H1 (cell line): ENCODE results near the gene CREBZF. TPM values are rescaled to one million over a fixed set of nuclear protein-coding genes. Genes with fewer than 3 reads are reported as not detected.

Source experiments
- CTCF ChIA-PET: fragments of 300-600 bp; sonication (Branson Sonifier 250); formaldehyde crosslinking; loops from one replicate; lab custom pipeline; 2021; ENCODE audit not compliant: partially characterized antibody; lab: Charles Lee
- POLR2A ChIA-PET: fragments of 300-600 bp; sonication (Branson Sonifier 250); formaldehyde crosslinking; loops from one replicate; lab custom pipeline; 2021; ENCODE audit warnings: inconsistent platforms; ENCODE audit not compliant: partially characterized antibody; lab: Charles Lee
- DNase-seq, 2 experiments: peaks; one replicate each; pipeline versions ENCODE4 v3.0.0 to v3.0.0-alpha.2; 2010 to 2022; ENCODE audit warnings: low spot score in 2 of 2, low read depth in 1 of 2, mixed read lengths in 1 of 2
- FAIRE-seq: peaks from 2 replicates; lab custom pipeline; 2011; peaks lifted over from hg19 to GRCh38; lab: Jason Lieb, UNC
- H2AFZ ChIP-seq: 2 replicates; pipeline ENCODE4 v1.8.1; 2012; ENCODE audit warnings: low read length, inconsistent platforms
- H2AK5ac ChIP-seq: 2 replicates; pipeline ENCODE4 v1.6.1; 2013; ENCODE audit warnings: low read depth, low read length
- H2BK120ac ChIP-seq: replicated peaks from 2 replicates; pipeline ENCODE3; 2013; ENCODE audit warnings: low read depth, low read length, inconsistent platforms
- H2BK12ac ChIP-seq: 2 replicates; pipeline ENCODE4 v1.6.1; 2013; ENCODE audit warnings: low read depth, low read length
- H2BK15ac ChIP-seq: 2 replicates; pipeline ENCODE4 v1.6.1; 2013; ENCODE audit warnings: low read length
- H2BK20ac ChIP-seq: 2 replicates; pipeline ENCODE4 v1.6.1; 2013; ENCODE audit warnings: low read length
- H2BK5ac ChIP-seq: 2 replicates; pipeline ENCODE4 v1.6.1; 2013; ENCODE audit warnings: low read depth, low read length
- H3K14ac ChIP-seq: 2 replicates; pipeline ENCODE4 v1.6.1; 2013; ENCODE audit warnings: inconsistent platforms; ENCODE audit not compliant: insufficient read length
- H3K18ac ChIP-seq: 2 replicates; pipeline ENCODE4 v1.6.1; 2013; ENCODE audit warnings: low read length; ENCODE audit errors: extremely low read depth
- H3K23ac ChIP-seq: 2 replicates; pipeline ENCODE4 v1.6.1; 2013; ENCODE audit warnings: inconsistent platforms; ENCODE audit not compliant: insufficient read length
- H3K23me2 ChIP-seq: 2 replicates; pipeline ENCODE4 v1.6.1; 2013; ENCODE audit warnings: low read depth, low read length
- H3K27ac ChIP-seq: 2 replicates; pipeline ENCODE4 v1.6.1; 2011; ENCODE audit warnings: low read depth, low read length, inconsistent platforms
- H3K27me3 ChIP-seq, 4 experiments: replicated peaks in 1 of 4; 1 replicate in 1 of 4; 2 replicates in 3 of 4; pipeline versions ENCODE4 v1.6.1 to v1.8.1; 2011 to 2013; ENCODE audit warnings: low read length in 3 of 4, mild to moderate bottlenecking in 3 of 4, inconsistent platforms in 2 of 4, mixed read lengths in 2 of 4, moderate library complexity in 1 of 4; ENCODE audit not compliant: control insufficient read depth in 3 of 4, insufficient read depth in 3 of 4; ENCODE audit errors: extremely low read depth in 1 of 4
- H3K36me3 ChIP-seq, 4 experiments: 2 replicates each; pipeline versions ENCODE4 v1.6.1 to v1.8.1; 2011 to 2013; ENCODE audit warnings: mild to moderate bottlenecking in 4 of 4, low read length in 3 of 4, moderate library complexity in 2 of 4, control low read depth in 1 of 4, inconsistent platforms in 1 of 4; ENCODE audit not compliant: insufficient read depth in 4 of 4, control insufficient read depth in 2 of 4
- H3K4ac ChIP-seq: replicated peaks from 2 replicates; pipeline ENCODE3; 2013; ENCODE audit warnings: low read length, low read depth, mixed read lengths, inconsistent platforms; ENCODE audit not compliant: insufficient read length
- H3K4me1 ChIP-seq, 4 experiments: replicated peaks in 1 of 4; 1 replicate in 1 of 4; 2 replicates in 3 of 4; pipeline versions ENCODE4 v1.6.1 to v1.8.1; 2011 to 2013; ENCODE audit warnings: low read length in 3 of 4, inconsistent platforms in 2 of 4, mixed read lengths in 1 of 4; ENCODE audit not compliant: insufficient read depth in 4 of 4, control insufficient read depth in 3 of 4
- H3K4me2 ChIP-seq, 2 experiments: 2 replicates each; pipeline versions ENCODE4 v1.6.1 to v1.8.1; 2011 to 2013; ENCODE audit warnings: low read depth in 2 of 2, low read length in 2 of 2, control low read depth in 1 of 2, inconsistent platforms in 1 of 2, mild to moderate bottlenecking in 1 of 2; ENCODE audit not compliant: insufficient read depth in 1 of 2
- H3K4me3 ChIP-seq, 4 experiments: fragments of 200-600, 300-600 bp in 1 of 4; sonication (generic), shearing (Covaris generic), sonication (Bioruptor Twin) in 1 of 4; 2 replicates each; pipeline versions ENCODE4 v1.5.1 to v1.8.1; 2011 to 2016; ENCODE audit warnings: low read length in 4 of 4, low read depth in 3 of 4, control low read depth in 2 of 4, inconsistent platforms in 2 of 4, mild to moderate bottlenecking in 2 of 4, mixed read lengths in 1 of 4, moderate library complexity in 1 of 4; ENCODE audit not compliant: insufficient read depth in 2 of 4; ENCODE audit errors: extremely low read depth in 1 of 4
- H3K56ac ChIP-seq: replicated peaks from 2 replicates; pipeline ENCODE3; 2013; ENCODE audit warnings: low read depth, mild to moderate bottlenecking, mixed read lengths, low read length, inconsistent platforms; ENCODE audit not compliant: insufficient read length
- H3K79me1 ChIP-seq: 2 replicates; pipeline ENCODE4 v1.6.1; 2013; ENCODE audit warnings: low read depth, low read length, control low read depth
- H3K79me2 ChIP-seq, 2 experiments: 2 replicates each; pipeline versions ENCODE4 v1.6.1 to v1.8.1; 2012 to 2013; ENCODE audit warnings: low read length in 2 of 2, mild to moderate bottlenecking in 2 of 2, inconsistent platforms in 1 of 2; ENCODE audit not compliant: insufficient read depth in 2 of 2, control insufficient read depth in 1 of 2
- H3K9ac ChIP-seq, 4 experiments: replicated peaks in 1 of 4; 1 replicate in 1 of 4; 2 replicates in 3 of 4; pipeline versions ENCODE4 v1.6.1 to v1.8.1; 2011 to 2013; ENCODE audit warnings: low read depth in 3 of 4, low read length in 3 of 4, control low read depth in 2 of 4, mild to moderate bottlenecking in 2 of 4, moderate library complexity in 2 of 4, inconsistent platforms in 1 of 4; ENCODE audit errors: extremely low read depth in 1 of 4
- H3K9me3 ChIP-seq, 2 experiments: 2 replicates each; pipeline versions ENCODE4 v1.6.1 to v1.8.1; 2012 to 2013; ENCODE audit warnings: mild to moderate bottlenecking in 2 of 2, moderate library complexity in 2 of 2, control low read depth in 1 of 2, inconsistent platforms in 1 of 2, low read depth in 1 of 2, low read length in 1 of 2, mixed read lengths in 1 of 2; ENCODE audit not compliant: insufficient read depth in 2 of 2
- H4K20me1 ChIP-seq, 2 experiments: replicated peaks in 1 of 2; 2 replicates each; pipeline versions ENCODE3 to v1.8.1; 2011 to 2013; ENCODE audit warnings: inconsistent platforms in 2 of 2, low read length in 2 of 2, mild to moderate bottlenecking in 1 of 2; ENCODE audit not compliant: insufficient read depth in 2 of 2, control insufficient read depth in 1 of 2
- H4K5ac ChIP-seq: 2 replicates; pipeline ENCODE4 v1.6.1; 2013; ENCODE audit warnings: low read length, low read depth, mixed read lengths, inconsistent platforms; ENCODE audit not compliant: insufficient read length
- H4K8ac ChIP-seq: 2 replicates; pipeline ENCODE4 v1.8.0; 2013; ENCODE audit warnings: mild to moderate bottlenecking, moderate library complexity, low read length, inconsistent platforms; ENCODE audit not compliant: insufficient read depth; ENCODE audit errors: extremely low read depth
- H4K91ac ChIP-seq: replicated peaks from 2 replicates; pipeline ENCODE3; 2013; ENCODE audit warnings: low read length, mixed read lengths, inconsistent platforms; ENCODE audit not compliant: insufficient read length
- CBX5 ChIP-seq: fragments of 300-800, 300-1000 bp; sonication (generic); IDR thresholded peaks from 2 replicates; pipeline ENCODE4 v1.7.1; 2016; ENCODE audit warnings: antibody characterized with exemption, low read length, low read depth
- CBX8 ChIP-seq: fragments of 300-800, 300-1000 bp; sonication (generic); IDR thresholded peaks from 2 replicates; pipeline ENCODE4 v1.7.1; 2016; ENCODE audit warnings: low read depth, low read length, borderline replicate concordance
- JUND ChIP-seq: IDR thresholded peaks from 2 replicates; pipeline ENCODE4 v1.6.1; 2011; ENCODE audit warnings: mild to moderate bottlenecking, improper control_type of control experiment, low read length
- RXRA ChIP-seq: IDR thresholded peaks from 2 replicates; pipeline ENCODE4 v1.6.1; 2011; ENCODE audit warnings: low read depth, mild to moderate bottlenecking, low read length, moderate library complexity; ENCODE audit not compliant: insufficient read depth
- SP1 ChIP-seq: IDR thresholded peaks from 2 replicates; pipeline ENCODE4 v1.6.1; 2011; ENCODE audit warnings: low read depth, low read length
- SP2 ChIP-seq: IDR thresholded peaks from 2 replicates; pipeline ENCODE4 v1.6.1; 2012; ENCODE audit warnings: mild to moderate bottlenecking, low read length, inconsistent platforms
- SRF ChIP-seq: IDR thresholded peaks from 2 replicates; pipeline ENCODE4 v1.6.1; 2011; ENCODE audit warnings: mild to moderate bottlenecking, low read depth, low read length, moderate library complexity
- TBP ChIP-seq: IDR thresholded peaks from 2 replicates; pipeline ENCODE4 v1.6.1; 2011; ENCODE audit warnings: low read depth, low read length, improper control_type of control experiment
- WGBS, 2 experiments: shearing (Covaris generic) in 1 of 2; methylation state at CpG; one replicate each; pipeline versions ENCODE4 v1.1.6 to v1.1.7; 2013 to 2015; ENCODE audit warnings: low lambda C conversion rate in 2 of 2, mixed read lengths in 2 of 2, inconsistent platforms in 1 of 2, low coverage in 1 of 2, missing lambda C conversion rate in 1 of 2; ENCODE audit not compliant: insufficient replicate concordance in 2 of 2, insufficient coverage in 1 of 2, insufficient read length in 1 of 2; ENCODE audit errors: extremely low coverage in 1 of 2, missing lambda C conversion rate in 1 of 2; 5-methylcytosine and 5-hydroxymethylcytosine counted together
- polyA plus RNA-seq, 7 experiments: library from polyadenylated mRNA; depleted of rRNA in 3 of 7; stranded (reverse) in 5 of 7; unstranded in 2 of 7; fragments of >200 nt in 5 of 7; fragments of 200-250 nt in 2 of 7; gene quantifications; 1 replicate in 5 of 7; 2 replicates in 1 of 7; 4 replicates in 1 of 7; pipeline versions ENCODE4 v1.2.1 to v1.2.3, GENCODE V29; 2011 to 2013; ENCODE audit warnings: missing spikeins in 2 of 7, mixed read lengths in 2 of 7
- total RNA-seq: library from RNA; stranded (reverse); fragmentation: NEBNext Ultra II Directional; extraction: Animal tissue kit (Norgen Biotek cat#: 25700); gene quantifications from 2 replicates; pipeline ENCODE4 v1.2.1, GENCODE V29; 2021
- TF ChIP-seq, protein P1 (sequence below): IDR thresholded peaks from 2 replicates; pipeline ENCODE4 v1.6.1; 2011; ENCODE audit warnings: low read depth, mild to moderate bottlenecking, low read length; ENCODE audit not compliant: insufficient read depth
- TF ChIP-seq, protein P2 (sequence below), 3 experiments: IDR thresholded peaks; 1 replicate in 2 of 3; 2 replicates in 1 of 3; pipeline versions ENCODE4 v1.5.1 to v1.6.1; 2011; ENCODE audit warnings: low read length in 3 of 3, mild to moderate bottlenecking in 3 of 3, inconsistent platforms in 2 of 3, low read depth in 1 of 3, moderate library complexity in 1 of 3; ENCODE audit not compliant: insufficient read depth in 1 of 3; ENCODE audit errors: control extremely low read depth in 1 of 3

CREBZF gene
- total and polyA plus RNA-seq, 2 of the 8 experiments (the other 6 are each of a cell fraction or from before 2014, with no cell fraction given) = 15.4 to 44.9 TPM

DNA sequence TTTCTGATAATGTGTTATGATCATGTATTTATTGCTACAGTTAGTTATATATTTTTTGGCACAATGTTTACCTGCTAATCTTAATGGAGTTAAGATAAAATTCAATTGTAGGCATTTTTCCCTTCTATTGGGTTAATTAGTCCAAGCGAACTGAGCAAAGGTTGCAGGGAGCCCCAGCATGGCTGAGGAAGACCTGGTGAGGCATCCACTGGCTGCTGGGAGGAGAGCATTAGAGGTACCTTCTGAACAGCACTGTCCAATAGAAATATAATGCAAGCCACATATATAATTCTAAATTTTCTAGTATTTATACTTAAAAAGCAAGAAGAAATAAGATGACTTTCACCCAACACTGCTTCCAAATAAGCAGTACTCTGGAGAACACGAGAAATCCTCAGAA lies 17.9 kb downstream of the CREBZF start:
- Histone ChIP-seq H2AK5ac (no peak overlapping the region), H2BK12ac (no peak overlapping the region), H3K27me3 (no peaks in the 10 kb centered on the region), H2BK20ac (no peak overlapping the region), H3K56ac (no peak overlapping the region), H4K8ac (no peak overlapping the region), H3K27ac (0 out of 2 replicates have a peak overlapping the region, but pooled peaks have one; percentile 66), H2BK15ac (no peak overlapping the region), H2BK120ac (no peak overlapping the region), H3K79me1 (no peaks in the 10 kb centered on the region), H2BK5ac (no peak overlapping the region), H3K79me2 (peaks cover 0 to 6% of the 10 kb centered on the region in 2 experiments; a peak in 1 of 4 replicates), H3K4ac (no peak overlapping the region), H2AFZ (peak overlapping the region; percentile 88; the same call in 1 of the 2 replicates), H3K23me2 (0 out of 2 replicates have a peak, but pooled peaks cover 4% of the 10 kb centered on the region), H3K9me3 (no peaks in the 10 kb centered on the region), H3K14ac (no peak overlapping the region), H4K20me1 (no peaks in the 10 kb centered on the region), H3K4me2 (peak overlapping the region; percentile 76 to 89), H4K5ac (no peak overlapping the region), H3K18ac (no peak overlapping the region), H4K91ac (no peak overlapping the region), H3K23ac (no peak overlapping the region), H3K9ac (peak overlapping the region in 2 of 4 experiments; percentile 74 to 75; a peak in 3 of 7 replicates), H3K36me3 (peaks cover 0 to under 1% (median 0%) of the 10 kb centered on the region in 4 experiments; a peak in 1 of 8 replicates), H3K4me3 (peak overlapping the region; percentile 58 to 88 (median 70); a peak in 6 of 8 replicates), H3K4me1 (peaks cover 0 to 8% (median 0%) of the 10 kb centered on the region in 4 experiments; a peak in 4 of 7 replicates)
- DNase-seq = no peak
- POLR2A ChIA-PET = interaction anchor here (0.8 to 6.3 kb wide), 11 partner anchors 8 to 163 kb away, joined by 3 to 105 read pairs (median 6); partner anchors contain the start of genes CREBZF, DLG2, SYTL2 and TMEM126B
- CTCF ChIA-PET = interaction anchor here (0.9 to 1.5 kb wide), 2 partner anchors 9 to 12 kb away, joined by 3 to 4 read pairs; no protein-coding TSS in a partner anchor
- WGBS, 2 experiments = 72% methylated on average over 2 of the region's 2 CpGs; no CpG with 5 or more reads in 1 of the 2 experiments
- FAIRE-seq = no peak
- TF ChIP-seq, protein P1, sequence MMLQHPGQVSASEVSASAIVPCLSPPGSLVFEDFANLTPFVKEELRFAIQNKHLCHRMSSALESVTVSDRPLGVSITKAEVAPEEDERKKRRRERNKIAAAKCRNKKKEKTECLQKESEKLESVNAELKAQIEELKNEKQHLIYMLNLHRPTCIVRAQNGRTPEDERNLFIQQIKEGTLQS = no peak
- TF ChIP-seq SRF (no peak), CBX5 (no peak), TBP (no peak), CBX8 (no peak), SP2 (no peak), JUND (no peak), SP1 (no peak), RXRA (no peak)
- TF ChIP-seq, protein P2, sequence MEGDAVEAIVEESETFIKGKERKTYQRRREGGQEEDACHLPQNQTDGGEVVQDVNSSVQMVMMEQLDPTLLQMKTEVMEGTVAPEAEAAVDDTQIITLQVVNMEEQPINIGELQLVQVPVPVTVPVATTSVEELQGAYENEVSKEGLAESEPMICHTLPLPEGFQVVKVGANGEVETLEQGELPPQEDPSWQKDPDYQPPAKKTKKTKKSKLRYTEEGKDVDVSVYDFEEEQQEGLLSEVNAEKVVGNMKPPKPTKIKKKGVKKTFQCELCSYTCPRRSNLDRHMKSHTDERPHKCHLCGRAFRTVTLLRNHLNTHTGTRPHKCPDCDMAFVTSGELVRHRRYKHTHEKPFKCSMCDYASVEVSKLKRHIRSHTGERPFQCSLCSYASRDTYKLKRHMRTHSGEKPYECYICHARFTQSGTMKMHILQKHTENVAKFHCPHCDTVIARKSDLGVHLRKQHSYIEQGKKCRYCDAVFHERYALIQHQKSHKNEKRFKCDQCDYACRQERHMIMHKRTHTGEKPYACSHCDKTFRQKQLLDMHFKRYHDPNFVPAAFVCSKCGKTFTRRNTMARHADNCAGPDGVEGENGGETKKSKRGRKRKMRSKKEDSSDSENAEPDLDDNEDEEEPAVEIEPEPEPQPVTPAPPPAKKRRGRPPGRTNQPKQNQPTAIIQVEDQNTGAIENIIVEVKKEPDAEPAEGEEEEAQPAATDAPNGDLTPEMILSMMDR (IDR thresholded peaks at IDR 0.05; ENCODE audit: control extremely low read depth in 1 of 3, insufficient read depth in 1 of 3, low read depth in 1 of 3, low read length in 3 of 3) = no peak
